Retina (tissue), 1 donor: Measurements from ENCODE around the gene UMAD1.
"Not testable (repeated sequence)": the region's sequence is repeated elsewhere in the genome, so short reads cannot be mapped to it uniquely, and the experiment has no call there.

Experiments used
- DNase-seq: peaks from one replicate; pipeline ENCODE4 v3.0.0-alpha.2; 2016

Gene UMAD1

GRCh38 chr7:7808156-7808555 lies 167.6 kb downstream of the UMAD1 start:
- no peak for DNase-seq

GRCh38 chr7:7808626-7809025 lies 168.1 kb downstream of the UMAD1 start:
- DNase-seq: no peak

- no peak for DNase-seq
Measured at GRCh38 chr7:7810380-7810779, 169.8 kb downstream of the UMAD1 start.

- DNase-seq: no peak
Measured at GRCh38 chr7:7810826-7811225, 170.3 kb downstream of the UMAD1 start.

- no peak for DNase-seq
Measured at GRCh38 chr7:7812112-7812511, 171.6 kb downstream of the UMAD1 start.

- no peak for DNase-seq
Measured at GRCh38 chr7:7815395-7815794, 174.8 kb downstream of the UMAD1 start.

GRCh38 chr7:7816084-7816483 lies 175.5 kb downstream of the UMAD1 start:
- DNase-seq: no peak

GRCh38 chr7:7816816-7817536 lies 176.4 kb downstream of the UMAD1 start:
- DNase-seq: no peak

- no peak for DNase-seq
Measured at GRCh38 chr7:7817748-7818147, 177.2 kb downstream of the UMAD1 start.

- not testable (repeated sequence) for DNase-seq
Measured at GRCh38 chr7:7818179-7818578, 177.6 kb downstream of the UMAD1 start.

- DNase-seq: no peak
Measured at GRCh38 chr7:7819442-7820247, 179.1 kb downstream of the UMAD1 start.

GRCh38 chr7:7820409-7820808 lies 179.9 kb downstream of the UMAD1 start:
- DNase-seq: no peak

GRCh38 chr7:7820939-7821338 lies 180.4 kb downstream of the UMAD1 start:
- no peak for DNase-seq

GRCh38 chr7:7821517-7821916 lies 181.0 kb downstream of the UMAD1 start:
- no peak for DNase-seq

GRCh38 chr7:7825294-7825693 lies 184.7 kb downstream of the UMAD1 start:
- not testable (repeated sequence) for DNase-seq

GRCh38 chr7:7829667-7830066 lies 189.1 kb downstream of the UMAD1 start:
- no peak for DNase-seq

- DNase-seq: no peak
Measured at GRCh38 chr7:7830122-7830878, 189.7 kb downstream of the UMAD1 start.

GRCh38 chr7:7832518-7832917 lies 192.0 kb downstream of the UMAD1 start:
- DNase-seq: no peak

GRCh38 chr7:7834761-7835160 lies 194.2 kb downstream of the UMAD1 start:
- DNase-seq: no peak

GRCh38 chr7:7841027-7841426 lies 200.5 kb downstream of the UMAD1 start:
- no peak for DNase-seq

GRCh38 chr7:7843240-7843639 lies 202.7 kb downstream of the UMAD1 start:
- DNase-seq: no peak

GRCh38 chr7:7843972-7844371 lies 203.4 kb downstream of the UMAD1 start:
- no peak for DNase-seq

GRCh38 chr7:7848246-7848645 lies 207.7 kb downstream of the UMAD1 start:
- no peak for DNase-seq

- DNase-seq: no peak
Measured at GRCh38 chr7:7848892-7849291, 208.3 kb downstream of the UMAD1 start.
